Pancreas (tissue), 10 donors: ENCODE data around the gene MTA2. TPM values are rescaled to one million over a fixed set of nuclear protein-coding genes. Genes with fewer than 3 reads are reported as not detected.

ENCODE experiments used
- ATAC-seq, 4 donors: fragments of 200-7000 bp; cut with Tn5 transposase; one replicate each; pipeline versions ENCODE4 v1.8.0 to v1.9.1; 2020; ENCODE audit warnings: mild to moderate bottlenecking in 4 of 4, moderate library complexity in 4 of 4
- DNase-seq, 6 donors: peaks; one replicate each; pipeline ENCODE4 v3.0.0-alpha.2; 2020
- FAIRE-seq: peaks from 2 replicates; lab custom pipeline; 2012; peaks lifted over from hg19 to GRCh38; lab: Jason Lieb, UNC
- H3K27ac ChIP-seq, 4 donors: fragments of 200-600 bp; sonication (generic); 1 replicate in 3 of 4; 2 replicates in 1 of 4; pipeline versions ENCODE4 v1.5.0 to v1.8.0; 2020
- H3K27me3 ChIP-seq, 4 donors: fragments of 200-600 bp; one replicate each; pipeline ENCODE4 v1.8.0; 2021
- H3K36me3 ChIP-seq, 3 donors: fragments of 200-600 bp; sonication (generic) in 1 of 3; one replicate each; pipeline versions ENCODE4 v1.5.0 to v1.8.0; 2020 to 2021
- H3K4me1 ChIP-seq, 3 donors: fragments of 200-600 bp; one replicate each; pipeline ENCODE4 v1.8.0; 2021
- H3K4me3 ChIP-seq, 4 donors: fragments of 200-600 bp; sonication (generic) in 2 of 4; one replicate each; pipeline versions ENCODE4 v1.5.0 to v1.8.0; 2020 to 2021
- H3K9me3 ChIP-seq, 4 donors: fragments of 200-600 bp; one replicate each; pipeline ENCODE4 v1.8.0; 2021
- WGBS, 2 donors: extraction: QIAGEN DNeasy Blood & Tissue Kit; methylation state at CpG; one replicate each; pipeline ENCODE4 v1.1.7; 2013; 5-methylcytosine and 5-hydroxymethylcytosine counted together
- intact Hi-C, 3 donors: fragments of 100-400 bp; cut with DNase I; formaldehyde crosslinking; loops; one replicate each; pipeline versions ENCODE4 v1.11.1 to v1.14.2; 2022
- polyA plus RNA-seq, 2 donors: library from polyadenylated mRNA; stranded (reverse); fragments of 200-250 nt; gene quantifications; one replicate each; pipeline ENCODE4 v1.2.3, GENCODE V29; 2013
- total RNA-seq, 6 donors: library from RNA; stranded (reverse); fragmentation: NEBNext Ultra II Directional in 4 of 6; extraction: Animal tissue kit (Norgen Biotek cat#: 25700) in 4 of 6; gene quantifications; one replicate each; pipeline versions ENCODE4 v1.2.1 to v1.2.4, GENCODE V29; 2021 to 2023
- TF ChIP-seq, protein P1 (sequence below), 4 donors: fragments of 200-600 bp; sonication (generic) in 3 of 4; IDR thresholded peaks; one replicate each; pipeline versions ENCODE4 v1.5.0 to v1.8.0; 2021; ENCODE audit warnings: antibody characterized with exemption in 4 of 4
- donor health status: healthy with polysubstance abuse.
- donor health status: DM: no; HTN: no; CAD: no; lungs with moderate emphysema.
- donor health status: DM: no; HTN: no; CAD: no.
- donor health status: control.
- donor health status: control.
- donor health status: Bipolar disorder and iron deficiency.
- donor health status: DM: yes; HTN: yes; CAD: no.
- donor health status: DM: no; HTN: no; CAD: no.
- donor health status: DM: no; HTN: no; CAD: no.
- donor health status: DM: yes; HTN: yes; CAD: no.

The MTA2 gene
- total and polyA plus RNA-seq, 8 donors: 14.7 to 42.3 (median 24.4) TPM

GRCh38 chr11:62644220-62644619, 42.6 kb upstream of the MTA2 start:
- TF ChIP-seq, protein P1, sequence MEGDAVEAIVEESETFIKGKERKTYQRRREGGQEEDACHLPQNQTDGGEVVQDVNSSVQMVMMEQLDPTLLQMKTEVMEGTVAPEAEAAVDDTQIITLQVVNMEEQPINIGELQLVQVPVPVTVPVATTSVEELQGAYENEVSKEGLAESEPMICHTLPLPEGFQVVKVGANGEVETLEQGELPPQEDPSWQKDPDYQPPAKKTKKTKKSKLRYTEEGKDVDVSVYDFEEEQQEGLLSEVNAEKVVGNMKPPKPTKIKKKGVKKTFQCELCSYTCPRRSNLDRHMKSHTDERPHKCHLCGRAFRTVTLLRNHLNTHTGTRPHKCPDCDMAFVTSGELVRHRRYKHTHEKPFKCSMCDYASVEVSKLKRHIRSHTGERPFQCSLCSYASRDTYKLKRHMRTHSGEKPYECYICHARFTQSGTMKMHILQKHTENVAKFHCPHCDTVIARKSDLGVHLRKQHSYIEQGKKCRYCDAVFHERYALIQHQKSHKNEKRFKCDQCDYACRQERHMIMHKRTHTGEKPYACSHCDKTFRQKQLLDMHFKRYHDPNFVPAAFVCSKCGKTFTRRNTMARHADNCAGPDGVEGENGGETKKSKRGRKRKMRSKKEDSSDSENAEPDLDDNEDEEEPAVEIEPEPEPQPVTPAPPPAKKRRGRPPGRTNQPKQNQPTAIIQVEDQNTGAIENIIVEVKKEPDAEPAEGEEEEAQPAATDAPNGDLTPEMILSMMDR (IDR thresholded peaks at IDR 0.05): no peak
- DNase-seq (no peak), ATAC-seq (no peak), FAIRE-seq (no peak)
- no peak overlapping the region for H3K27ac ChIP-seq
- H3K36me3 ChIP-seq: peaks cover 0 to 8% (median under 1%) of the 10 kb centered on the region in 3 donors
- H3K4me1 ChIP-seq: peaks cover 6 to 13% (median 8%) of the 10 kb centered on the region in 3 donors
- WGBS, 2 donors: 83 to 89% methylated on average over 8 of the region's 8 CpGs
- H3K9me3 ChIP-seq: no peaks in the 10 kb centered on the region
- intact Hi-C loops: no loop called here
- no peak overlapping the region for H3K4me3 ChIP-seq
- no peaks in the 10 kb centered on the region for H3K27me3 ChIP-seq

- no peak overlapping the region for H3K4me3 ChIP-seq
- H3K4me1 ChIP-seq: no peaks in the 10 kb centered on the region
- ATAC-seq (peak in 1 of 4 donors; percentile 28), FAIRE-seq (no peak), DNase-seq (no peak)
- no peaks in the 10 kb centered on the region for H3K27me3 ChIP-seq
- TF ChIP-seq, protein P1 (IDR thresholded peaks at IDR 0.05): no peak
- intact Hi-C loops: no loop called here
- no peak overlapping the region for H3K27ac ChIP-seq
- H3K9me3 ChIP-seq: no peaks in the 10 kb centered on the region
- peaks cover 3 to 93% (median 45%) of the 10 kb centered on the region in 3 donors for H3K36me3 ChIP-seq
- 65 to 71% methylated on average over 6 of the region's 6 CpGs for WGBS, 2 donors
Measured at GRCh38 chr11:62632492-62632891, 30.8 kb upstream of the MTA2 start.

DNA sequence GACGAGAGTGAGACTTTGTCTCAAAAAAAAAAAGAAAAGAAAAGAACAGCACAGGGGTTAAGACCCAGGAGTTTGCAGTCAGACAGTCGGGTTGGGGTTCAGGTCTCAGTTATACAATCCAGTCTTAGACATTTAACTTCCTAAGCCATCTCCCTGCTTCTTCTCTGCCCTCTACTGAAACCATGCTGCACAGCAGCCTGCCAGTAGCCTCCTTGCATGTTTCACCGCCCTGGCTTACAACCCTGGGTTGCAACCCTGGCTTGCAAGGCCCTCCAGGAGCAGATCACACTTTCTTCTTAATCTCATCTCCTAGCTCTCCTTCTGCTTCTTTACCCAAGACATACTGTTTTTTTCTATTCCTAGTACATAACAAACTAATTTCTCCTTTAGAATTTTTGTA, 26.0 kb upstream of the MTA2 start:
- 89 to 93% methylated on average over 3 of the region's 3 CpGs for WGBS, 2 donors
- ATAC-seq (no peak), FAIRE-seq (no peak), DNase-seq (no peak)
- peaks cover 8 to 69% (median 44%) of the 10 kb centered on the region in 3 donors for H3K36me3 ChIP-seq
- H3K27me3 ChIP-seq: no peaks in the 10 kb centered on the region
- TF ChIP-seq, protein P1 (IDR thresholded peaks at IDR 0.05): no peak
- no peaks in the 10 kb centered on the region for H3K9me3 ChIP-seq
- H3K4me3 ChIP-seq: no peak overlapping the region
- no peak overlapping the region for H3K27ac ChIP-seq
- intact Hi-C loops: no loop called here
- H3K4me1 ChIP-seq: no peaks in the 10 kb centered on the region

- WGBS, 2 donors: 89 to 94% methylated on average over 7 of the region's 7 CpGs
- FAIRE-seq (no peak), ATAC-seq (no peak), DNase-seq (no peak)
- Histone ChIP-seq H3K4me3 (peak overlapping the region in 3 of 4 donors; percentile 10 to 79 (median 55)), H3K9me3 (no peaks in the 10 kb centered on the region), H3K27ac (peak overlapping the region; percentile 49 to 84 (median 74)), H3K27me3 (no peaks in the 10 kb centered on the region), H3K36me3 (peaks cover 5 to 21% (median 19%) of the 10 kb centered on the region in 3 donors), H3K4me1 (peaks cover 0 to 9% (median 7%) of the 10 kb centered on the region in 3 donors)
- TF ChIP-seq, protein P1 (IDR thresholded peaks at IDR 0.05): no peak
- intact Hi-C loops: no loop called here
Measured at GRCh38 chr11:62622476-62623089, 20.9 kb upstream of the MTA2 start.
